Measurements from ENCODE around the gene RNF225. TPM values are rescaled to one million over a fixed set of nuclear protein-coding genes. Genes with fewer than 3 reads are reported as not detected.

RNF225 gene
- total RNA-seq, 3 donors from 2014 or later (not counting 1 experiment from before 2014, with no cell fraction given) = 0.39 TPM; not detected in 2

DNA sequence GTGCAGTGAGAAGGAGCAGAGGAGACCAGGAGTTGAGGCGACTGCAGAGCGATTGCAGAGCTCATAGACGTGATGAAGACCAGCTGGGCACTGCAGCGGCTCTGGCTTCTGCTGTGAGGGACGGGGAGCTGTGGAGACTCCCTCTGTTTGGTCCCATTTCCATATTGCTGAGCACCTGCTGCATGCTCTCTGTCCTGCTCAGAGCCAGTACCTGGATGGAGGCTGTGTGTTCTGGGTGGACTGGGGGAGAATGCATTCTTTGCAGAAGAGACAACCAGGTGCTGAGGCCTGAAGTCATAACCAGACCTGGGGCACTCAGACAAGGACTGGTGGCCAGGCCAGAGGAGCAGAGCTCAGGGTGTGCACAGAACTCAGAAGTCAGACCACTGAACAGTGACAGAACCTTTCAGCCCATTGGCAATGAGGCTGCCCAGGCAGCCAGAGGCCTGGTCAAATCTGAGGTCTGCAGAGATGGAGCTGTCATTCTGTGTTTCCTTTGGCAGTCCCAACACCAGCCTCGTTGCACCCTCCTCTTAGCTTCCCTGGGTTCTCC is 40.9 kb upstream of the RNF225 start:
- no peak for TF ChIP-seq CTCF (IDR thresholded peaks at IDR 0.05)
- Histone ChIP-seq H3K4me3 (ENCODE audit: low read length) (no peak overlapping the region), H3K9me3 (ENCODE audit: control insufficient read depth, insufficient read depth, low read length) (no peaks in the 10 kb centered on the region), H3K36me3 (ENCODE audit: control insufficient read depth, insufficient read depth, low read length) (no peaks in the 10 kb centered on the region), H3K27me3 (ENCODE audit: control insufficient read depth, insufficient read depth, low read length) (no peaks in the 10 kb centered on the region), H3K27ac (ENCODE audit: low read length) (no peak overlapping the region), H3K4me1 (ENCODE audit: control insufficient read depth, insufficient read depth, low read length) (peaks cover 25% of the 10 kb centered on the region)
- H3K4me1 Mint-ChIP-seq = peaks cover 0 to 10% of the 10 kb centered on the region in 2 donors
- no peak overlapping the region for H3K4me3 Mint-ChIP-seq
- intact Hi-C loops (cut with micrococcal nuclease) = no loop called here
- DNase-seq (no peak), ATAC-seq (no peak)
- H3K9me3 Mint-ChIP-seq = no peaks in the 10 kb centered on the region
- peaks cover 0 to 8% of the 10 kb centered on the region in 2 donors for H3K27me3 Mint-ChIP-seq (ENCODE audit: low read depth in 2 of 2)
- no peak overlapping the region for H3K27ac Mint-ChIP-seq
- WGBS (ENCODE audit: insufficient coverage) = 90% methylated on average over 6 of the region's 6 CpGs
- H3K36me3 Mint-ChIP-seq = no peaks in the 10 kb centered on the region

DNA sequence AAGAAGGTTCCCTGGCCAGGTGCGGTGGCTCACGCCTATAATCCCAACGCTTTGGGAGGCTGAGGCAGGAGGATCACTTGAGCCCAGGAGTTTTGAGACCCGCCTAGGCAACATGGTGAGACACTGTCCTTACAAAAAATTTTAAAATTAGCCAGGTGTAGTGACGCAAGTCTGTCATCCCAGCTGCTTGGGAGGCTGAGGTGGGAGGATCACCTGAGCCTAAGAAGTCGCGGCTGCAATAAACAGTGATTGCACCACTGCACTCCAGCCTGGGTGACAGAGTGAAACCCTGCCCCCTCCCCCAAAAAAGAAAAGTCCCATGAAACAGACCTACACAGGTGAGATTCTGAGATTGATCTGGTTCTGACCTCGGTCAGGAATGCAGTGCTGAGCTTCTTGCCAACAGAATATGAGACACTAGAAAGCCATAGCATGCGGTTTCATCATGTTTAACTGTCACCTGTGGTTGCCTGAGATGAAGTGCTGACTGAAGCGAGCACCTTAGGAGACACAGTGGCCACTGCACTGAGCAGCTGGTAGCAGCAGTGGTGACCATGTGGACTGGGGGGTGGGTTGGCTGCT is 40.1 kb upstream of the RNF225 start:
- ATAC-seq = no peak
- no peak for TF ChIP-seq CTCF (IDR thresholded peaks at IDR 0.05)
- H3K4me3 Mint-ChIP-seq = peak overlapping the region; percentile 28
- Histone ChIP-seq H3K9me3 (ENCODE audit: control insufficient read depth, insufficient read depth, low read length) (no peaks in the 10 kb centered on the region), H3K27me3 (ENCODE audit: control insufficient read depth, insufficient read depth, low read length) (no peaks in the 10 kb centered on the region), H3K4me3 (ENCODE audit: low read length) (no peak overlapping the region), H3K4me1 (ENCODE audit: control insufficient read depth, insufficient read depth, low read length) (peaks cover 19% of the 10 kb centered on the region), H3K27ac (ENCODE audit: low read length) (no peak overlapping the region), H3K36me3 (ENCODE audit: control insufficient read depth, insufficient read depth, low read length) (no peaks in the 10 kb centered on the region)
- H3K4me1 Mint-ChIP-seq = peaks cover 0 to 7% of the 10 kb centered on the region in 2 donors
- intact Hi-C loops (cut with micrococcal nuclease) = no loop called here
- H3K27ac Mint-ChIP-seq = no peak overlapping the region
- DNase-seq = no peak
- peaks cover 0 to 5% of the 10 kb centered on the region in 2 donors for H3K27me3 Mint-ChIP-seq (ENCODE audit: low read depth in 2 of 2)
- no peaks in the 10 kb centered on the region for H3K9me3 Mint-ChIP-seq
- 93% methylated on average over 10 of the region's 10 CpGs for WGBS (ENCODE audit: insufficient coverage)
- H3K36me3 Mint-ChIP-seq = no peaks in the 10 kb centered on the region

GRCh38 chr19:58355908-58356765 is 39.3 kb upstream of the RNF225 start:
- Histone ChIP-seq H3K4me1 (ENCODE audit: control insufficient read depth, insufficient read depth, low read length) (peaks cover 19% of the 10 kb centered on the region), H3K27ac (ENCODE audit: low read length) (no peak overlapping the region), H3K27me3 (ENCODE audit: control insufficient read depth, insufficient read depth, low read length) (no peaks in the 10 kb centered on the region), H3K4me3 (ENCODE audit: low read length) (peak overlapping the region; percentile 10), H3K36me3 (ENCODE audit: control insufficient read depth, insufficient read depth, low read length) (no peaks in the 10 kb centered on the region), H3K9me3 (ENCODE audit: control insufficient read depth, insufficient read depth, low read length) (no peaks in the 10 kb centered on the region)
- 15% methylated on average over 94 of the region's 94 CpGs for WGBS (ENCODE audit: insufficient coverage)
- intact Hi-C loops (cut with micrococcal nuclease) = no loop called here
- Mint-ChIP-seq H3K36me3 (no peaks in the 10 kb centered on the region), H3K9me3 (no peaks in the 10 kb centered on the region), H3K27ac (no peak overlapping the region), H3K4me1 (peaks cover 0 to 7% of the 10 kb centered on the region in 2 donors), H3K4me3 (peak overlapping the region; percentile 73), H3K27me3 (ENCODE audit: low read depth in 2 of 2) (peaks cover 0 to 5% of the 10 kb centered on the region in 2 donors)
- peak in 1 of 2 donors; percentile 71 for DNase-seq
- TF ChIP-seq CTCF (IDR thresholded peaks at IDR 0.05) = no peak
- ATAC-seq = peak; percentile 25 to 82 (median 77)
